H1 (cell line): ENCODE data around the gene QRICH2.

ENCODE experiments used
- BCL11A ChIP-seq, 2 experiments: IDR thresholded peaks; one replicate each; pipeline ENCODE4 v1.6.1; 2011; ENCODE audit warnings: low read depth in 2 of 2, low read length in 2 of 2, mild to moderate bottlenecking in 2 of 2
- CEBPB ChIP-seq: IDR thresholded peaks from 2 replicates; pipeline ENCODE4 v1.6.1; 2012; ENCODE audit warnings: low read depth, low read length
- CHD2 ChIP-seq: IDR thresholded peaks from 2 replicates; pipeline ENCODE4 v1.6.1; 2012; ENCODE audit warnings: low read length, improper control_type of control experiment
- EP300 ChIP-seq, 2 experiments: IDR thresholded peaks; 1 replicate in 1 of 2; 2 replicates in 1 of 2; pipeline ENCODE4 v1.6.1; 2011 to 2012; ENCODE audit warnings: low read depth in 2 of 2, low read length in 2 of 2, mild to moderate bottlenecking in 2 of 2, borderline replicate concordance in 1 of 2, inconsistent platforms in 1 of 2, moderate library complexity in 1 of 2
- EZH2 ChIP-seq: fragments of 200-600 bp; sonication (generic); IDR thresholded peaks from 2 replicates; pipeline ENCODE4 v1.7.1; 2012; ENCODE audit warnings: low read depth, mild to moderate bottlenecking, moderate library complexity, low read length, inconsistent platforms; ENCODE audit not compliant: severe bottlenecking
- GTF2F1 ChIP-seq: IDR thresholded peaks from 2 replicates; pipeline ENCODE4 v1.6.1; 2012; ENCODE audit warnings: low read depth, low read length, improper control_type of control experiment, borderline replicate concordance
- HDAC6 ChIP-seq: IDR thresholded peaks from one replicate; pipeline ENCODE4 v1.7.1; 2012; ENCODE audit warnings: low read depth, mild to moderate bottlenecking, inconsistent platforms, low read length, moderate library complexity
- POLR2A ChIP-seq, 2 experiments: IDR thresholded peaks; 1 replicate in 1 of 2; 2 replicates in 1 of 2; pipeline ENCODE4 v1.6.1; 2011; ENCODE audit warnings: low read depth in 2 of 2, low read length in 2 of 2, mild to moderate bottlenecking in 2 of 2; ENCODE audit errors: control extremely low read depth in 1 of 2
- POU5F1 ChIP-seq: IDR thresholded peaks from 2 replicates; pipeline ENCODE4 v1.6.1; 2011; ENCODE audit warnings: low read depth, mild to moderate bottlenecking, low read length, moderate library complexity
- SP1 ChIP-seq: IDR thresholded peaks from 2 replicates; pipeline ENCODE4 v1.6.1; 2011; ENCODE audit warnings: low read depth, low read length
- TCF12 ChIP-seq: IDR thresholded peaks from 2 replicates; pipeline ENCODE4 v1.6.1; 2011; ENCODE audit warnings: low read depth, mild to moderate bottlenecking, low read length
- TF ChIP-seq, protein P1 (sequence below), 3 experiments: IDR thresholded peaks; 1 replicate in 2 of 3; 2 replicates in 1 of 3; pipeline versions ENCODE4 v1.5.1 to v1.6.1; 2011; ENCODE audit warnings: low read length in 3 of 3, mild to moderate bottlenecking in 3 of 3, inconsistent platforms in 2 of 3, low read depth in 1 of 3, moderate library complexity in 1 of 3; ENCODE audit not compliant: insufficient read depth in 1 of 3; ENCODE audit errors: control extremely low read depth in 1 of 3
- TF ChIP-seq, protein P2 (sequence below): IDR thresholded peaks from 2 replicates; pipeline ENCODE4 v1.6.1; 2012; ENCODE audit warnings: low read length, inconsistent platforms

DNA sequence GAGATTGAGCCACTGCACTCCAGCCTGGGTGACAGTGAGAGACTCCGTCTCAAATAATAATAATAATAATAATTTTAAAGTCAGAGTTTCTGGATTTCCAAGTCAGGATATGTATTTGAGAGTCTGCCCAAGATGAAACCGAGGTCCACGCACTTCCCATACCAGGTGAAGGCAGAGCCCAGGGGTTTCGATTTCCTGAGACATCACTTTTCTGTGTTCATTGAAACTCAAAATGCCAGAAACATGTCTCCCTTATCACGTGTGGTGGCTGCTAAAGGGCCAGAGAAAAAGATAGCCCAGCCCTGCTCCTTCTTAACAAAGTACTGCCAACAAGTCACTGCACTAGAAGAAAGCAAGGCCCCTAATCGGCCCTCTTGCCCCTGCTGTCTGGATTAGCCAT is 57.9 kb downstream of the QRICH2 start:
- TF ChIP-seq SP1: no peak
- TF ChIP-seq EP300 (IDR thresholded peaks at IDR 0.05; ENCODE audit: borderline replicate concordance in 1 of 2, low read depth in 2 of 2, low read length in 2 of 2): no peak
- TF ChIP-seq POLR2A (IDR thresholded peaks at IDR 0.05; ENCODE audit: control extremely low read depth in 1 of 2, low read depth in 2 of 2, low read length in 2 of 2): no peak
- TF ChIP-seq, protein P1, sequence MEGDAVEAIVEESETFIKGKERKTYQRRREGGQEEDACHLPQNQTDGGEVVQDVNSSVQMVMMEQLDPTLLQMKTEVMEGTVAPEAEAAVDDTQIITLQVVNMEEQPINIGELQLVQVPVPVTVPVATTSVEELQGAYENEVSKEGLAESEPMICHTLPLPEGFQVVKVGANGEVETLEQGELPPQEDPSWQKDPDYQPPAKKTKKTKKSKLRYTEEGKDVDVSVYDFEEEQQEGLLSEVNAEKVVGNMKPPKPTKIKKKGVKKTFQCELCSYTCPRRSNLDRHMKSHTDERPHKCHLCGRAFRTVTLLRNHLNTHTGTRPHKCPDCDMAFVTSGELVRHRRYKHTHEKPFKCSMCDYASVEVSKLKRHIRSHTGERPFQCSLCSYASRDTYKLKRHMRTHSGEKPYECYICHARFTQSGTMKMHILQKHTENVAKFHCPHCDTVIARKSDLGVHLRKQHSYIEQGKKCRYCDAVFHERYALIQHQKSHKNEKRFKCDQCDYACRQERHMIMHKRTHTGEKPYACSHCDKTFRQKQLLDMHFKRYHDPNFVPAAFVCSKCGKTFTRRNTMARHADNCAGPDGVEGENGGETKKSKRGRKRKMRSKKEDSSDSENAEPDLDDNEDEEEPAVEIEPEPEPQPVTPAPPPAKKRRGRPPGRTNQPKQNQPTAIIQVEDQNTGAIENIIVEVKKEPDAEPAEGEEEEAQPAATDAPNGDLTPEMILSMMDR (IDR thresholded peaks at IDR 0.05; ENCODE audit: control extremely low read depth in 1 of 3, insufficient read depth in 1 of 3, low read depth in 1 of 3, low read length in 3 of 3): no peak
- TF ChIP-seq, protein P2, sequence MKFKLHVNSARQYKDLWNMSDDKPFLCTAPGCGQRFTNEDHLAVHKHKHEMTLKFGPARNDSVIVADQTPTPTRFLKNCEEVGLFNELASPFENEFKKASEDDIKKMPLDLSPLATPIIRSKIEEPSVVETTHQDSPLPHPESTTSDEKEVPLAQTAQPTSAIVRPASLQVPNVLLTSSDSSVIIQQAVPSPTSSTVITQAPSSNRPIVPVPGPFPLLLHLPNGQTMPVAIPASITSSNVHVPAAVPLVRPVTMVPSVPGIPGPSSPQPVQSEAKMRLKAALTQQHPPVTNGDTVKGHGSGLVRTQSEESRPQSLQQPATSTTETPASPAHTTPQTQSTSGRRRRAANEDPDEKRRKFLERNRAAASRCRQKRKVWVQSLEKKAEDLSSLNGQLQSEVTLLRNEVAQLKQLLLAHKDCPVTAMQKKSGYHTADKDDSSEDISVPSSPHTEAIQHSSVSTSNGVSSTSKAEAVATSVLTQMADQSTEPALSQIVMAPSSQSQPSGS: no peak
- TF ChIP-seq BCL11A (IDR thresholded peaks at IDR 0.05; ENCODE audit: low read depth in 2 of 2, low read length in 2 of 2): no peak
- no peak for TF ChIP-seq GTF2F1
- TF ChIP-seq HDAC6: no peak
- no peak for TF ChIP-seq EZH2
- TF ChIP-seq CEBPB: no peak
- TF ChIP-seq CHD2: no peak
- TF ChIP-seq POU5F1: no peak
- no peak for TF ChIP-seq TCF12
